HG02642 (cell line): Measurements from ENCODE around the gene BAZ1A.
"Not testable (repeated sequence)": the region's sequence is repeated elsewhere in the genome, so short reads cannot be mapped to it uniquely, and the experiment has no call there.

Experiments used
- ATAC-seq: cut with Tn5 transposase; IDR thresholded peaks from one replicate; pipeline ENCODE4 v1.9.1; 2021; ENCODE audit warnings: mild to moderate bottlenecking; ENCODE audit not compliant: unreplicated experiment, poor library complexity

Gene BAZ1A

GRCh38 chr14:34857689-34858449 lies 17.3 kb downstream of the BAZ1A start:
- ATAC-seq, result no peak

GRCh38 chr14:34853041-34853440 lies 22.1 kb downstream of the BAZ1A start:
- no peak for ATAC-seq

GRCh38 chr14:34851395-34851794 lies 23.8 kb downstream of the BAZ1A start:
- no peak for ATAC-seq

- no peak for ATAC-seq
Measured at GRCh38 chr14:34845869-34846268, 29.3 kb downstream of the BAZ1A start.

- ATAC-seq, result no peak
Measured at GRCh38 chr14:34843011-34843554, 32.1 kb downstream of the BAZ1A start.

- no peak for ATAC-seq
Measured at GRCh38 chr14:34837801-34838322, 37.3 kb downstream of the BAZ1A start.

GRCh38 chr14:34835312-34835711 lies 39.8 kb downstream of the BAZ1A start:
- ATAC-seq, result no peak

- ATAC-seq, result no peak
Measured at GRCh38 chr14:34833549-34834523, 41.3 kb downstream of the BAZ1A start.

- no peak for ATAC-seq
Measured at GRCh38 chr14:34826661-34827060, 48.5 kb downstream of the BAZ1A start.

GRCh38 chr14:34824826-34825225 lies 50.3 kb downstream of the BAZ1A start:
- ATAC-seq, result no peak

GRCh38 chr14:34824256-34824655 lies 50.9 kb downstream of the BAZ1A start:
- ATAC-seq, result no peak

- no peak for ATAC-seq
Measured at GRCh38 chr14:34817768-34818167, 57.4 kb downstream of the BAZ1A start.

GRCh38 chr14:34810028-34810427 lies 65.1 kb downstream of the BAZ1A start:
- ATAC-seq, result no peak

GRCh38 chr14:34806257-34806656 lies 68.9 kb downstream of the BAZ1A start:
- no peak for ATAC-seq

- no peak for ATAC-seq
Measured at GRCh38 chr14:34804933-34805332, 70.2 kb downstream of the BAZ1A start.

GRCh38 chr14:34798861-34799260 lies 76.3 kb downstream of the BAZ1A start:
- not testable (repeated sequence) for ATAC-seq

- ATAC-seq, result no peak
Measured at GRCh38 chr14:34797747-34798583, 77.2 kb downstream of the BAZ1A start.

- no peak for ATAC-seq
Measured at GRCh38 chr14:34796902-34797301, 78.3 kb downstream of the BAZ1A start.

GRCh38 chr14:34794941-34795340 lies 80.2 kb downstream of the BAZ1A start:
- ATAC-seq, result no peak

- no peak for ATAC-seq
Measured at GRCh38 chr14:34794217-34794616, 80.9 kb downstream of the BAZ1A start.
